Panc1 (cell line): ENCODE measurements around the gene SLX9. TPM values are rescaled to one million over a fixed set of nuclear protein-coding genes. Genes with fewer than 3 reads are reported as not detected.
A peak's percentile ranks its signal among the peaks of the same experiment; 100 is the strongest.

Source experiments
- ATAC-seq: fragments of 200-7000 bp; cut with Tn5 transposase; 2 replicates; pipeline ENCODE4 v1.9.1; 2020; ENCODE audit warnings: mild to moderate bottlenecking, moderate library complexity
- BruUV-seq: library from RNA; stranded (reverse); fragments of 400-500 nt; replicated peaks from 2 replicates; lab custom pipeline; 2021; lab: Mats Ljungman, UMichigan
- CTCF ChIA-PET: fragments of 300-600 bp; sonication (Branson Sonifier 250); formaldehyde crosslinking; loops from one replicate; lab custom pipeline; 2022; ENCODE audit warnings: antibody characterized with exemption; lab: Charles Lee
- POLR2A ChIA-PET: fragments of 300-600 bp; sonication (Branson Sonifier 250); formaldehyde crosslinking; loops from one replicate; lab custom pipeline; 2022; ENCODE audit warnings: antibody characterized with exemption; lab: Charles Lee
- DNase-seq: peaks from one replicate; pipeline ENCODE4 v3.0.0-alpha.2; 2010; ENCODE audit warnings: low read depth, low spot score
- H3K27ac ChIP-seq: 2 replicates; pipeline ENCODE4 v1.5.1; 2011; ENCODE audit warnings: mild to moderate bottlenecking, low read length, inconsistent platforms
- H3K27me3 ChIP-seq: fragments of 200-500 bp; sonication (Bioruptor generic); 2 replicates; pipeline ENCODE4 v1.6.0; 2014; ENCODE audit warnings: low read length, inconsistent platforms; ENCODE audit not compliant: control insufficient read depth, insufficient read depth
- H3K36me3 ChIP-seq: fragments of 200-500 bp; sonication (Bioruptor generic); 2 replicates; pipeline ENCODE4 v1.5.1; 2014; ENCODE audit warnings: inconsistent platforms, mild to moderate bottlenecking, low read length, moderate library complexity; ENCODE audit not compliant: control insufficient read depth, insufficient read depth
- H3K4me1 ChIP-seq: 2 replicates; pipeline ENCODE4 v1.5.1; 2011; ENCODE audit warnings: inconsistent platforms, mild to moderate bottlenecking, low read length, moderate library complexity; ENCODE audit not compliant: control insufficient read depth, insufficient read depth
- H3K4me3 ChIP-seq, 2 experiments: 2 replicates each; pipeline ENCODE4 v1.5.1; 2011 to 2012; ENCODE audit warnings: low read depth in 2 of 2, low read length in 2 of 2, mild to moderate bottlenecking in 2 of 2, inconsistent platforms in 1 of 2, moderate library complexity in 1 of 2
- H3K9me3 ChIP-seq: fragments of 200-500 bp; sonication (Bioruptor generic); 2 replicates; pipeline ENCODE4 v1.5.1; 2014; ENCODE audit warnings: low read depth, mild to moderate bottlenecking, inconsistent platforms, low read length, moderate library complexity; ENCODE audit not compliant: control insufficient read depth, insufficient read depth
- CTCF ChIP-seq: fragments of 450-650 bp; IDR thresholded peaks from 2 replicates; pipeline ENCODE4 v1.5.1; 2017; ENCODE audit warnings: mild to moderate bottlenecking
- POLR2AphosphoS5 ChIP-seq: IDR thresholded peaks from 2 replicates; pipeline ENCODE4 v1.6.1; 2012; ENCODE audit warnings: mild to moderate bottlenecking, low read depth, low read length, moderate library complexity
- REST ChIP-seq, 2 experiments: IDR thresholded peaks; 2 replicates each; pipeline ENCODE4 v1.6.1; 2011 to 2012; ENCODE audit warnings: low read depth in 2 of 2, control low read depth in 1 of 2, low read length in 1 of 2, mild to moderate bottlenecking in 1 of 2, moderate library complexity in 1 of 2; ENCODE audit not compliant: insufficient read depth in 1 of 2
- SIN3A ChIP-seq: IDR thresholded peaks from 2 replicates; pipeline ENCODE4 v1.6.1; 2012; ENCODE audit warnings: low read depth, mild to moderate bottlenecking, low read length, moderate library complexity, borderline replicate concordance; ENCODE audit not compliant: insufficient read depth
- TCF7L2 ChIP-seq: IDR thresholded peaks from 2 replicates; pipeline ENCODE4 v1.6.1; 2011; ENCODE audit warnings: mild to moderate bottlenecking, low read depth, low read length, inconsistent platforms
- in situ Hi-C: cut with HindIII; loops from 2 replicates; pipeline ENCODE4 v1.10.0; 2016; ENCODE audit warnings: low sequenced_read_pairs, low pct_unique_long_range_greater_than_20kb
- intact Hi-C: fragments of 100-400 bp; cut with micrococcal nuclease; formaldehyde crosslinking; loops from one replicate; pipeline ENCODE4 v1.10.0; 2022; ENCODE audit not compliant: unreplicated experiment
- total RNA-seq: library from RNA; stranded (reverse); gene quantifications from one replicate; pipeline ENCODE4 v1.2.1, GENCODE V29; 2021; ENCODE audit not compliant: unreplicated experiment

The SLX9 gene
- total RNA-seq, 1 experiment from 2014 or later, result 50.9 TPM

- POLR2A ChIA-PET, result no interaction called here
- no peak for DNase-seq
- CTCF ChIA-PET, result no interaction called here
- no peaks in the 10 kb centered on the region for H3K27me3 ChIP-seq
- H3K36me3 ChIP-seq, result no peaks in the 10 kb centered on the region
- peaks cover under 1% of the 10 kb centered on the region; the same call in 1 of the 2 replicates for H3K4me1 ChIP-seq
- BruUV-seq, result no TSS peak
- ATAC-seq, result no peak
- in situ Hi-C loops (no loop called here), intact Hi-C loops (no loop called here)
- TF ChIP-seq POLR2AphosphoS5 (no peak), SIN3A (no peak), CTCF (no peak), REST (IDR thresholded peaks at IDR 0.05; ENCODE audit: insufficient read depth in 1 of 2, low read depth in 2 of 2, low read length in 1 of 2) (no peak), TCF7L2 (no peak)
- H3K27ac ChIP-seq, result no peak overlapping the region
- H3K9me3 ChIP-seq, result no peaks in the 10 kb centered on the region
- peak overlapping the region; percentile 22 to 31; a peak in 3 of 4 replicates for H3K4me3 ChIP-seq
Measured at GRCh38 chr21:45018131-45019075, 78.6 kb downstream of the SLX9 start.

GRCh38 chr21:45019076-45019886 lies 79.5 kb downstream of the SLX9 start:
- Histone ChIP-seq H3K9me3 (no peaks in the 10 kb centered on the region), H3K27ac (no peak overlapping the region), H3K36me3 (no peaks in the 10 kb centered on the region), H3K27me3 (no peaks in the 10 kb centered on the region), H3K4me3 (no peak overlapping the region), H3K4me1 (no peaks in the 10 kb centered on the region)
- in situ Hi-C loops, result no loop called here
- no peak for DNase-seq
- 0 out of 2 replicates have a peak, but pooled peaks have one; percentile 46 for ATAC-seq
- intact Hi-C loops, result no loop called here
- CTCF ChIA-PET, result no interaction called here
- no peak for TF ChIP-seq POLR2AphosphoS5
- TF ChIP-seq SIN3A, result no peak
- TF ChIP-seq CTCF, result no peak
- TF ChIP-seq TCF7L2, result no peak
- no peak for TF ChIP-seq REST (IDR thresholded peaks at IDR 0.05; ENCODE audit: insufficient read depth in 1 of 2, low read depth in 2 of 2, low read length in 1 of 2)
- BruUV-seq, result no TSS peak
- POLR2A ChIA-PET, result no interaction called here
